Fibroblast of lung (primary cell): ENCODE measurements around the gene CAMSAP2. TPM values are rescaled to one million over a fixed set of nuclear protein-coding genes. Genes with fewer than 3 reads are reported as not detected.

Experiments
- DNase-seq, 2 donors: peaks; one replicate each; pipeline versions ENCODE4 v3.0.0 to v3.0.0-alpha.2; 2010; ENCODE audit warnings: low read depth in 2 of 2
- H2AFZ ChIP-seq: 2 replicates; pipeline ENCODE4 v1.5.1; 2012; ENCODE audit warnings: low read length, control low read depth, inconsistent platforms
- H3K27ac ChIP-seq: 2 replicates; pipeline ENCODE4 v1.5.1; 2011; ENCODE audit warnings: low read length, control low read depth; ENCODE audit not compliant: insufficient read depth
- H3K27me3 ChIP-seq: 2 replicates; pipeline ENCODE4 v1.5.1; 2011; ENCODE audit warnings: mild to moderate bottlenecking, low read length; ENCODE audit not compliant: control insufficient read depth, insufficient read depth
- H3K36me3 ChIP-seq: 2 replicates; pipeline ENCODE4 v1.5.1; 2011; ENCODE audit warnings: low read length; ENCODE audit not compliant: control insufficient read depth, insufficient read depth
- H3K4me1 ChIP-seq: 2 replicates; pipeline ENCODE4 v1.5.1; 2011; ENCODE audit warnings: low read length; ENCODE audit not compliant: control insufficient read depth, insufficient read depth; ENCODE audit errors: extremely low read depth
- H3K4me2 ChIP-seq: 2 replicates; pipeline ENCODE4 v1.5.1; 2011; ENCODE audit warnings: low read length, control low read depth; ENCODE audit not compliant: insufficient read depth; ENCODE audit errors: extremely low read depth
- H3K4me3 ChIP-seq, 4 experiments: fragments of 200-600 bp in 1 of 4; sonication (generic) in 1 of 4; replicated peaks in 1 of 4; 2 replicates each; pipeline ENCODE4 v1.5.1; 2011 to 2016; ENCODE audit warnings: low read length in 4 of 4, low read depth in 3 of 4, mild to moderate bottlenecking in 3 of 4, control low read depth in 2 of 4, inconsistent platforms in 1 of 4, mixed read lengths in 1 of 4; ENCODE audit not compliant: insufficient read depth in 1 of 4; ENCODE audit errors: control extremely low read depth in 1 of 4
- H3K79me2 ChIP-seq: 2 replicates; pipeline ENCODE4 v1.5.1; 2012; ENCODE audit warnings: mild to moderate bottlenecking, low read length, inconsistent platforms; ENCODE audit not compliant: control insufficient read depth, insufficient read depth
- H3K9ac ChIP-seq: 2 replicates; pipeline ENCODE4 v1.5.1; 2011; ENCODE audit warnings: mild to moderate bottlenecking, low read length, control low read depth; ENCODE audit not compliant: insufficient read depth
- H3K9me3 ChIP-seq: 2 replicates; pipeline ENCODE4 v1.5.1; 2012; ENCODE audit warnings: low read depth, low read length; ENCODE audit not compliant: control insufficient read depth, insufficient read depth
- H4K20me1 ChIP-seq: 2 replicates; pipeline ENCODE4 v1.5.1; 2011; ENCODE audit warnings: low read length; ENCODE audit not compliant: control insufficient read depth, insufficient read depth; ENCODE audit errors: extremely low read depth
- CTCF ChIP-seq, 2 donors: IDR thresholded peaks in 1 of 2; conservative IDR thresholded peaks in 1 of 2; 1 replicate in 1 of 2; 2 replicates in 1 of 2; pipeline ENCODE4 v1.5.1; 2011 to 2012; ENCODE audit warnings: low read length in 2 of 2, control low read depth in 1 of 2, inconsistent platforms in 1 of 2, low read depth in 1 of 2, mild to moderate bottlenecking in 1 of 2
- EZH2 ChIP-seq: IDR thresholded peaks from 2 replicates; pipeline ENCODE4 v1.5.1; 2012; ENCODE audit warnings: low read length, control low read depth, mild to moderate bottlenecking; ENCODE audit errors: missing control alignments
- polyA plus RNA-seq, 2 donors: library from polyadenylated mRNA; depleted of rRNA in 1 of 2; stranded (reverse) in 1 of 2; unstranded in 1 of 2; fragments of >200 nt; gene quantifications; 2 replicates each; pipeline ENCODE4 v1.2.1, GENCODE V29; 2011 to 2012; ENCODE audit warnings: missing spikeins in 1 of 2
- total RNA-seq: library from RNA; depleted of rRNA; stranded (reverse); fragments of >200 nt; gene quantifications from 2 replicates; pipeline ENCODE4 v1.2.1, GENCODE V29; 2014

Gene CAMSAP2
- total and polyA plus RNA-seq, 2 donors (not counting 1 experiment from before 2014, with no cell fraction given): 22.3 to 32.5 TPM

- H3K36me3 ChIP-seq: peaks cover 2% of the 10 kb centered on the region
- H4K20me1 ChIP-seq: no peaks in the 10 kb centered on the region
- peaks cover 27% of the 10 kb centered on the region for H3K79me2 ChIP-seq
- H3K4me1 ChIP-seq: peaks cover 3% of the 10 kb centered on the region
- H3K27ac ChIP-seq: no peak overlapping the region
- DNase-seq: no peak
- H2AFZ ChIP-seq: no peak overlapping the region
- H3K4me2 ChIP-seq: no peak overlapping the region
- TF ChIP-seq EZH2: no peak
- no peak for TF ChIP-seq CTCF (conservative IDR thresholded peaks at IDR 0.05 in 1 of 2, IDR thresholded peaks at IDR 0.05 in 1 of 2; ENCODE audit: low read depth in 1 of 2, low read length in 2 of 2)
- no peaks in the 10 kb centered on the region for H3K9me3 ChIP-seq
- no peaks in the 10 kb centered on the region for H3K27me3 ChIP-seq
- H3K9ac ChIP-seq: no peak overlapping the region
- no peak overlapping the region for H3K4me3 ChIP-seq
These were observed 35.6 kb downstream of the CAMSAP2 start for GRCh38 chr1:200774311-200774710.

- Histone ChIP-seq H3K27ac (peak overlapping the region; percentile 13), H3K4me2 (no peak overlapping the region), H3K4me1 (peaks cover 3% of the 10 kb centered on the region), H3K36me3 (no peaks in the 10 kb centered on the region), H2AFZ (no peak overlapping the region), H4K20me1 (no peaks in the 10 kb centered on the region), H3K79me2 (peaks cover 27% of the 10 kb centered on the region), H3K27me3 (no peaks in the 10 kb centered on the region), H3K9me3 (no peaks in the 10 kb centered on the region), H3K9ac (no peak overlapping the region), H3K4me3 (no peak overlapping the region)
- DNase-seq: peak in 1 of 2 donors; percentile 55
- TF ChIP-seq CTCF (conservative IDR thresholded peaks at IDR 0.05 in 1 of 2, IDR thresholded peaks at IDR 0.05 in 1 of 2; ENCODE audit: low read depth in 1 of 2, low read length in 2 of 2) (no peak), EZH2 (no peak)
These were observed 36.2 kb downstream of the CAMSAP2 start for GRCh38 chr1:200774735-200775444.

- H3K79me2 ChIP-seq: peaks cover 35% of the 10 kb centered on the region
- peaks cover 3% of the 10 kb centered on the region for H3K4me1 ChIP-seq
- no peaks in the 10 kb centered on the region for H3K9me3 ChIP-seq
- no peak for DNase-seq
- no peaks in the 10 kb centered on the region for H4K20me1 ChIP-seq
- H3K4me2 ChIP-seq: no peak overlapping the region
- no peak overlapping the region for H3K9ac ChIP-seq
- H3K27ac ChIP-seq: no peak overlapping the region
- no peak overlapping the region for H2AFZ ChIP-seq
- H3K27me3 ChIP-seq: no peaks in the 10 kb centered on the region
- TF ChIP-seq EZH2 (no peak), CTCF (conservative IDR thresholded peaks at IDR 0.05 in 1 of 2, IDR thresholded peaks at IDR 0.05 in 1 of 2; ENCODE audit: low read depth in 1 of 2, low read length in 2 of 2) (no peak)
- no peak overlapping the region for H3K4me3 ChIP-seq
- no peaks in the 10 kb centered on the region for H3K36me3 ChIP-seq
These were observed 37.2 kb downstream of the CAMSAP2 start for GRCh38 chr1:200775850-200776249.
